Neural cell (in vitro differentiated cells): ENCODE measurements around the gene PDXDC1. TPM values are rescaled to one million over a fixed set of nuclear protein-coding genes. Genes with fewer than 3 reads are reported as not detected.

ENCODE experiments used
- H2AFZ ChIP-seq: fragments of 200-600, 300-800 bp; sonication (generic), shearing (Covaris generic); 2 replicates; pipeline ENCODE4 v1.6.0; 2014; ENCODE audit warnings: low read depth, mild to moderate bottlenecking, antibody characterized with exemption, low read length, moderate library complexity
- H3F3A ChIP-seq: fragments of 200-600 bp; shearing (Covaris generic); 2 replicates; pipeline ENCODE4 v1.6.1; 2016; ENCODE audit warnings: mild to moderate bottlenecking, moderate library complexity, mixed read lengths, antibody characterized with exemption, low read length; ENCODE audit not compliant: insufficient read depth, poor library complexity, severe bottlenecking
- H3K27ac ChIP-seq: fragments of 200-600, 300-800 bp; sonication (generic), shearing (Covaris generic); 2 replicates; pipeline ENCODE4 v1.5.1; 2014; ENCODE audit warnings: mild to moderate bottlenecking, low read length, moderate library complexity
- H3K27me3 ChIP-seq: fragments of 300-800, 200-600 bp; sonication (generic), shearing (Covaris generic); 2 replicates; pipeline ENCODE4 v1.6.0; 2014; ENCODE audit warnings: mild to moderate bottlenecking, low read depth, low read length, moderate library complexity; ENCODE audit not compliant: insufficient read depth
- H3K36me3 ChIP-seq: fragments of 300-800, 200-600 bp; sonication (generic), shearing (Covaris generic); 2 replicates; pipeline ENCODE4 v1.5.1; 2014; ENCODE audit warnings: mild to moderate bottlenecking, antibody characterized with exemption, low read length, moderate library complexity; ENCODE audit not compliant: insufficient read depth
- H3K4me2 ChIP-seq: fragments of 300-800, 200-600 bp; sonication (generic), shearing (Covaris generic); 2 replicates; pipeline ENCODE4 v1.6.0; 2014; ENCODE audit warnings: mild to moderate bottlenecking, low read length
- H3K4me3 ChIP-seq: fragments of 300-800, 200-600 bp; sonication (generic), shearing (Covaris generic); 2 replicates; pipeline ENCODE4 v1.5.1; 2014; ENCODE audit warnings: mild to moderate bottlenecking, low read length, moderate library complexity
- H3K79me2 ChIP-seq: fragments of 200-600 bp; shearing (Covaris generic); replicated peaks from 2 replicates; pipeline ENCODE4 v1.6.0; 2014; ENCODE audit warnings: mild to moderate bottlenecking, low read length, moderate library complexity; ENCODE audit not compliant: insufficient read depth
- H3K9ac ChIP-seq: fragments of 300-800, 200-600 bp; sonication (generic), shearing (Covaris generic); 2 replicates; pipeline ENCODE4 v1.6.1; 2016; ENCODE audit warnings: mild to moderate bottlenecking, low read length, mixed read lengths
- H3K9me2 ChIP-seq: fragments of 200-600 bp; shearing (Covaris generic); 2 replicates; pipeline ENCODE4 v1.6.1; 2016; ENCODE audit warnings: mild to moderate bottlenecking, low read length, mixed read lengths; ENCODE audit not compliant: insufficient read depth
- H3K9me3 ChIP-seq: fragments of 200-600, 300-800 bp; sonication (generic), shearing (Covaris generic); 2 replicates; pipeline ENCODE4 v1.6.1; 2016; ENCODE audit warnings: mild to moderate bottlenecking, mixed run types, low read length, moderate library complexity, mixed read lengths
- H4K20me1 ChIP-seq: fragments of 200-600 bp; shearing (Covaris generic); 2 replicates; pipeline ENCODE4 v1.6.1; 2016; ENCODE audit warnings: mild to moderate bottlenecking, mixed run types; ENCODE audit not compliant: insufficient read depth
- CTCF ChIP-seq: fragments of 450-650 bp; IDR thresholded peaks from 2 replicates; pipeline ENCODE4 v1.5.1; 2014; ENCODE audit warnings: antibody characterized with exemption, mild to moderate bottlenecking, moderate library complexity; ENCODE audit not compliant: poor library complexity, severe bottlenecking
- EP300 ChIP-seq: fragments of 450-650 bp; conservative IDR thresholded peaks from 2 replicates; pipeline ENCODE4 v1.6.1; 2014; ENCODE audit warnings: antibody characterized with exemption, mild to moderate bottlenecking, moderate library complexity; ENCODE audit not compliant: poor library complexity, severe bottlenecking
- EZH2 ChIP-seq: fragments of 200-600, 300-800 bp; shearing (Covaris generic), sonication (generic); IDR thresholded peaks from 2 replicates; pipeline ENCODE4 v1.6.1; 2014; ENCODE audit warnings: antibody characterized with exemption, low read length, borderline replicate concordance, mild to moderate bottlenecking; ENCODE audit not compliant: insufficient read depth, poor library complexity, severe bottlenecking
- MXI1 ChIP-seq: fragments of 450-650 bp; conservative IDR thresholded peaks from 2 replicates; pipeline ENCODE4 v1.6.1; 2014; ENCODE audit warnings: antibody characterized with exemption, mild to moderate bottlenecking; ENCODE audit not compliant: poor library complexity, severe bottlenecking
- POLR2AphosphoS5 ChIP-seq: IDR thresholded peaks from 2 replicates; pipeline ENCODE4 v1.6.1; 2012
- RAD21 ChIP-seq: fragments of 450-650 bp; conservative IDR thresholded peaks from 2 replicates; pipeline ENCODE4 v1.6.1; 2014; ENCODE audit warnings: antibody characterized with exemption, mild to moderate bottlenecking, moderate library complexity
- REST ChIP-seq: IDR thresholded peaks from 2 replicates; pipeline ENCODE4 v1.6.1; 2012; ENCODE audit warnings: borderline replicate concordance
- SMC3 ChIP-seq: fragments of 450-650 bp; conservative IDR thresholded peaks from 2 replicates; pipeline ENCODE4 v1.6.1; 2014; ENCODE audit warnings: antibody characterized with exemption, mild to moderate bottlenecking, moderate library complexity; ENCODE audit not compliant: poor library complexity
- TAF1 ChIP-seq: IDR thresholded peaks from 2 replicates; pipeline ENCODE4 v1.6.1; 2012; ENCODE audit warnings: low read depth
- polyA plus RNA-seq: library from polyadenylated mRNA; depleted of rRNA; stranded (reverse); fragments of >200 nt; gene quantifications from 2 replicates; pipeline ENCODE4 v1.2.3, GENCODE V29; 2014

The PDXDC1 gene
- polyA plus RNA-seq, 1 donor from 2014 or later = 69.9 TPM

- H3K79me2 ChIP-seq = no peaks in the 10 kb centered on the region
- no peak overlapping the region for H3K9ac ChIP-seq
- H2AFZ ChIP-seq = no peak overlapping the region
- H3K27me3 ChIP-seq = no peaks in the 10 kb centered on the region
- no peaks in the 10 kb centered on the region for H3K9me2 ChIP-seq
- no peaks in the 10 kb centered on the region for H3F3A ChIP-seq
- H3K4me3 ChIP-seq = no peak overlapping the region
- no peak overlapping the region for H3K27ac ChIP-seq
- TF ChIP-seq RAD21 = no peak
- TF ChIP-seq CTCF = no peak
- TF ChIP-seq POLR2AphosphoS5 = no peak
- no peak for TF ChIP-seq REST
- TF ChIP-seq MXI1 = no peak
- TF ChIP-seq EP300 = no peak
- TF ChIP-seq SMC3 = no peak
- no peak for TF ChIP-seq TAF1
- TF ChIP-seq EZH2 = no peak
- no peak overlapping the region for H3K4me2 ChIP-seq
- no peaks in the 10 kb centered on the region for H3K9me3 ChIP-seq
- H3K36me3 ChIP-seq = peaks cover 14% of the 10 kb centered on the region
- no peaks in the 10 kb centered on the region for H4K20me1 ChIP-seq
Observed at GRCh38 chr16:15034266-15035162, 59.7 kb downstream of the PDXDC1 start.

- Histone ChIP-seq H3K4me2 (no peak overlapping the region), H2AFZ (no peak overlapping the region), H3K36me3 (peaks cover 14% of the 10 kb centered on the region), H3K27me3 (no peaks in the 10 kb centered on the region), H3F3A (no peaks in the 10 kb centered on the region), H3K27ac (no peak overlapping the region), H3K9me2 (no peaks in the 10 kb centered on the region), H4K20me1 (no peaks in the 10 kb centered on the region), H3K4me3 (no peak overlapping the region), H3K9ac (no peak overlapping the region), H3K9me3 (no peaks in the 10 kb centered on the region), H3K79me2 (no peaks in the 10 kb centered on the region)
- no peak for TF ChIP-seq REST
- no peak for TF ChIP-seq MXI1
- TF ChIP-seq EZH2 = no peak
- TF ChIP-seq EP300 = no peak
- TF ChIP-seq POLR2AphosphoS5 = no peak
- TF ChIP-seq CTCF = no peak
- no peak for TF ChIP-seq TAF1
- no peak for TF ChIP-seq SMC3
- TF ChIP-seq RAD21 = no peak
Observed at GRCh38 chr16:15035163-15035729, 60.4 kb downstream of the PDXDC1 start.
